GM18861 (cell line): ENCODE data around the gene NKPD1.

ENCODE experiments used
- ATAC-seq: cut with Tn5 transposase; IDR thresholded peaks from one replicate; pipeline ENCODE4 v1.9.1; 2021; ENCODE audit not compliant: unreplicated experiment

The NKPD1 gene

GRCh38 chr19:45140144-45140503, 20.7 kb downstream of the NKPD1 start:
- ATAC-seq: no peak

- no peak for ATAC-seq
Observed at GRCh38 chr19:45139286-45140143, 21.3 kb downstream of the NKPD1 start.

GRCh38 chr19:45138303-45138751, 22.5 kb downstream of the NKPD1 start:
- no peak for ATAC-seq

- peak; percentile 72 for ATAC-seq
Observed at GRCh38 chr19:45137179-45137761, 23.5 kb downstream of the NKPD1 start.

- ATAC-seq: no peak
Observed at GRCh38 chr19:45136507-45137178, 24.1 kb downstream of the NKPD1 start.

GRCh38 chr19:45135176-45135885, 25.5 kb downstream of the NKPD1 start:
- ATAC-seq: no peak

GRCh38 chr19:45133661-45134060, 27.1 kb downstream of the NKPD1 start:
- no peak for ATAC-seq

GRCh38 chr19:45130888-45131615, 29.7 kb downstream of the NKPD1 start:
- ATAC-seq: no peak

- ATAC-seq: no peak
Observed at GRCh38 chr19:45130236-45130635, 30.5 kb downstream of the NKPD1 start.

- ATAC-seq: no peak
Observed at GRCh38 chr19:45128806-45129205, 32.0 kb downstream of the NKPD1 start.

GRCh38 chr19:45128146-45128545, 32.6 kb downstream of the NKPD1 start:
- no peak for ATAC-seq

- no peak for ATAC-seq
Observed at GRCh38 chr19:45126654-45127053, 34.1 kb downstream of the NKPD1 start.

GRCh38 chr19:45125975-45126493, 34.7 kb downstream of the NKPD1 start:
- ATAC-seq: peak; percentile 55

- no peak for ATAC-seq
Observed at GRCh38 chr19:45125360-45125759, 35.4 kb downstream of the NKPD1 start.

GRCh38 chr19:45124021-45124420, 36.8 kb downstream of the NKPD1 start:
- no peak for ATAC-seq

GRCh38 chr19:45123440-45123850, 37.3 kb downstream of the NKPD1 start:
- no peak for ATAC-seq

GRCh38 chr19:45122832-45123231, 38.0 kb downstream of the NKPD1 start:
- no peak for ATAC-seq

GRCh38 chr19:45121827-45122345, 38.9 kb downstream of the NKPD1 start:
- ATAC-seq: no peak

- ATAC-seq: no peak
Observed at GRCh38 chr19:45119582-45119981, 41.2 kb downstream of the NKPD1 start.
